Trophoblast cell (in vitro differentiated cells and primary cell): Measurements from ENCODE around the gene INTS6.
A peak's percentile ranks its signal among the peaks of the same experiment; 100 is the strongest.

Experiments
- DNase-seq, 2 donors: peaks; one replicate each; pipeline ENCODE4 v3.0.0-alpha.2; 2016
- H2AFZ ChIP-seq: 2 replicates; pipeline ENCODE4 v1.6.1; 2013; ENCODE audit warnings: low read length, moderate library complexity, mild to moderate bottlenecking; ENCODE audit not compliant: insufficient read depth, poor library complexity
- H2AK5ac ChIP-seq: 2 replicates; pipeline ENCODE4 v1.6.1; 2013; ENCODE audit warnings: mild to moderate bottlenecking, low read length
- H2BK120ac ChIP-seq: 2 replicates; pipeline ENCODE4 v1.6.1; 2013; ENCODE audit warnings: low read length, mild to moderate bottlenecking, moderate library complexity; ENCODE audit not compliant: insufficient read depth, poor library complexity
- H2BK12ac ChIP-seq: 2 replicates; pipeline ENCODE4 v1.6.1; 2013; ENCODE audit warnings: mild to moderate bottlenecking, low read length, moderate library complexity
- H2BK5ac ChIP-seq: 2 replicates; pipeline ENCODE4 v1.6.1; 2013; ENCODE audit warnings: low read length, low read depth, moderate library complexity, mild to moderate bottlenecking; ENCODE audit not compliant: poor library complexity
- H3K14ac ChIP-seq: 2 replicates; pipeline ENCODE4 v1.6.1; 2013; ENCODE audit warnings: mild to moderate bottlenecking, low read length
- H3K18ac ChIP-seq: 2 replicates; pipeline ENCODE4 v1.6.1; 2013; ENCODE audit warnings: mild to moderate bottlenecking, low read length
- H3K23ac ChIP-seq: 2 replicates; pipeline ENCODE4 v1.6.1; 2013; ENCODE audit warnings: low read length
- H3K27ac ChIP-seq: 2 replicates; pipeline ENCODE4 v1.5.1; 2013; ENCODE audit warnings: low read depth, mild to moderate bottlenecking, inconsistent platforms, low read length, moderate library complexity
- H3K27me3 ChIP-seq: 2 replicates; pipeline ENCODE4 v1.6.1; 2013; ENCODE audit warnings: inconsistent platforms, mild to moderate bottlenecking, low read length, moderate library complexity; ENCODE audit not compliant: insufficient read depth
- H3K36me3 ChIP-seq, 2 experiments: 1 replicate in 1 of 2; 2 replicates in 1 of 2; pipeline ENCODE4 v1.6.1; 2013; ENCODE audit warnings: low read length in 2 of 2, mild to moderate bottlenecking in 2 of 2, moderate library complexity in 1 of 2; ENCODE audit not compliant: insufficient read depth in 2 of 2, control insufficient read depth in 1 of 2
- H3K4ac ChIP-seq: 2 replicates; pipeline ENCODE4 v1.6.1; 2013; ENCODE audit warnings: low read depth, mild to moderate bottlenecking, low read length, moderate library complexity
- H3K4me1 ChIP-seq, 2 experiments: 1 replicate in 1 of 2; 2 replicates in 1 of 2; pipeline ENCODE4 v1.6.1; 2013; ENCODE audit warnings: low read length in 2 of 2, mild to moderate bottlenecking in 2 of 2, moderate library complexity in 1 of 2; ENCODE audit not compliant: insufficient read depth in 2 of 2, control insufficient read depth in 1 of 2
- H3K4me2 ChIP-seq: 2 replicates; pipeline ENCODE4 v1.6.1; 2013; ENCODE audit warnings: inconsistent platforms, mild to moderate bottlenecking, low read length, moderate library complexity
- H3K4me3 ChIP-seq: 2 replicates; pipeline ENCODE4 v1.5.1; 2013; ENCODE audit warnings: mild to moderate bottlenecking, low read depth, low read length, inconsistent platforms
- H3K79me1 ChIP-seq: one replicate; pipeline ENCODE4 v1.6.1; 2013; ENCODE audit warnings: low read length
- H3K79me2 ChIP-seq: 2 replicates; pipeline ENCODE4 v1.6.1; 2013; ENCODE audit warnings: low read length, mild to moderate bottlenecking; ENCODE audit not compliant: control insufficient read depth, insufficient read depth, poor library complexity
- H3K9ac ChIP-seq: 2 replicates; pipeline ENCODE4 v1.6.1; 2013; ENCODE audit warnings: mild to moderate bottlenecking, low read length
- H3K9me3 ChIP-seq: 2 replicates; pipeline ENCODE4 v1.6.1; 2013; ENCODE audit warnings: low read depth, mild to moderate bottlenecking, control low read depth, inconsistent platforms, low read length; ENCODE audit not compliant: insufficient read depth
- H4K12ac ChIP-seq: 2 replicates; pipeline ENCODE4 v1.6.1; 2013; ENCODE audit warnings: low read depth, mild to moderate bottlenecking, low read length, moderate library complexity
- H4K8ac ChIP-seq: 2 replicates; pipeline ENCODE4 v1.6.1; 2013; ENCODE audit warnings: low read depth, mild to moderate bottlenecking, low read length, moderate library complexity
- H4K91ac ChIP-seq: one replicate; pipeline ENCODE4 v1.6.1; 2013; ENCODE audit warnings: low read depth, mild to moderate bottlenecking, low read length, moderate library complexity
- WGBS: extraction: QIAGEN DNeasy Blood & Tissue Kit; methylation state at CpG from one replicate; pipeline ENCODE4 v1.1.7; 2013; ENCODE audit warnings: missing lambda C conversion rate; ENCODE audit not compliant: insufficient read length, insufficient coverage; ENCODE audit errors: extremely low coverage; 5-methylcytosine and 5-hydroxymethylcytosine counted together

INTS6 gene

GRCh38 chr13:51394724-51395123 is 58.1 kb downstream of the INTS6 start:
- Histone ChIP-seq H3K27ac (no peak overlapping the region), H3K18ac (no peak overlapping the region), H3K79me2 (no peaks in the 10 kb centered on the region), H3K23ac (no peak overlapping the region), H2BK12ac (no peak overlapping the region), H3K4me2 (no peak overlapping the region), H3K4me1 (peaks cover 0 to 2% of the 10 kb centered on the region in 2 experiments), H4K12ac (no peak overlapping the region), H2BK120ac (no peak overlapping the region), H2AFZ (no peak overlapping the region), H4K8ac (no peak overlapping the region), H4K91ac (no peak overlapping the region), H3K36me3 (no peaks in the 10 kb centered on the region), H3K79me1 (no peaks in the 10 kb centered on the region), H2AK5ac (no peak overlapping the region), H3K9ac (no peak overlapping the region), H3K9me3 (no peaks in the 10 kb centered on the region), H3K27me3 (no peaks in the 10 kb centered on the region), H2BK5ac (no peak overlapping the region), H3K4me3 (no peak overlapping the region), H3K4ac (no peak overlapping the region), H3K14ac (no peak overlapping the region)
- DNase-seq: no peak

GRCh38 chr13:51385114-51385513 is 67.7 kb downstream of the INTS6 start:
- Histone ChIP-seq H4K8ac (no peak overlapping the region), H3K79me2 (no peaks in the 10 kb centered on the region), H3K4me3 (no peak overlapping the region), H3K4ac (no peak overlapping the region), H3K4me2 (no peak overlapping the region), H2BK120ac (no peak overlapping the region), H3K18ac (no peak overlapping the region), H3K9ac (no peak overlapping the region), H2BK12ac (no peak overlapping the region), H3K27me3 (no peaks in the 10 kb centered on the region), H3K14ac (no peak overlapping the region), H4K91ac (no peak overlapping the region), H3K4me1 (no peaks in the 10 kb centered on the region), H3K79me1 (no peaks in the 10 kb centered on the region), H2AFZ (no peak overlapping the region), H4K12ac (no peak overlapping the region), H2BK5ac (no peak overlapping the region), H2AK5ac (no peak overlapping the region), H3K9me3 (no peaks in the 10 kb centered on the region), H3K27ac (no peak overlapping the region), H3K23ac (no peak overlapping the region), H3K36me3 (peaks cover 2 to 6% of the 10 kb centered on the region in 2 experiments)
- no peak for DNase-seq
- no CpG with 5 or more reads among the region's 2 CpGs for WGBS

- Histone ChIP-seq H3K79me2 (no peaks in the 10 kb centered on the region), H4K12ac (no peak overlapping the region), H3K79me1 (no peaks in the 10 kb centered on the region), H2BK12ac (no peak overlapping the region), H3K18ac (no peak overlapping the region), H4K91ac (no peak overlapping the region), H3K27me3 (no peaks in the 10 kb centered on the region), H2BK120ac (no peak overlapping the region), H3K4me3 (no peak overlapping the region), H3K27ac (no peak overlapping the region), H3K4me1 (no peaks in the 10 kb centered on the region), H3K4me2 (no peak overlapping the region), H3K14ac (no peak overlapping the region), H4K8ac (no peak overlapping the region), H2AFZ (no peak overlapping the region), H2BK5ac (no peak overlapping the region), H2AK5ac (no peak overlapping the region), H3K9me3 (no peaks in the 10 kb centered on the region), H3K9ac (no peak overlapping the region), H3K36me3 (peaks cover 4 to 6% of the 10 kb centered on the region in 2 experiments), H3K4ac (no peak overlapping the region), H3K23ac (no peak overlapping the region)
- DNase-seq: no peak
- WGBS: no CpG with 5 or more reads among the region's 4 CpGs
These were observed 72.6 kb downstream of the INTS6 start for GRCh38 chr13:51380269-51380668.

- WGBS: no CpG with 5 or more reads among the region's 2 CpGs
- H3K79me2 ChIP-seq: no peaks in the 10 kb centered on the region
- no peak overlapping the region for H2AK5ac ChIP-seq
- no peaks in the 10 kb centered on the region for H3K79me1 ChIP-seq
- no peak overlapping the region for H4K8ac ChIP-seq
- H2BK5ac ChIP-seq: no peak overlapping the region
- H2BK120ac ChIP-seq: no peak overlapping the region
- DNase-seq: peak; percentile 28 to 89
- H2AFZ ChIP-seq: no peak overlapping the region
- no peak overlapping the region for H3K14ac ChIP-seq
- no peak overlapping the region for H3K4ac ChIP-seq
- no peaks in the 10 kb centered on the region for H3K9me3 ChIP-seq
- no peak overlapping the region for H3K4me3 ChIP-seq
- H3K27ac ChIP-seq: no peak overlapping the region
- H3K36me3 ChIP-seq: peaks cover 9 to 26% of the 10 kb centered on the region in 2 experiments
- no peak overlapping the region for H3K23ac ChIP-seq
- peaks cover 0 to 3% of the 10 kb centered on the region in 2 experiments for H3K4me1 ChIP-seq
- H3K4me2 ChIP-seq: no peak overlapping the region
- H4K12ac ChIP-seq: no peak overlapping the region
- no peaks in the 10 kb centered on the region for H3K27me3 ChIP-seq
- no peak overlapping the region for H2BK12ac ChIP-seq
- no peak overlapping the region for H3K9ac ChIP-seq
- H4K91ac ChIP-seq: no peak overlapping the region
- no peak overlapping the region for H3K18ac ChIP-seq
These were observed 79.4 kb downstream of the INTS6 start for GRCh38 chr13:51373451-51373850.
